Inflammatory macrophage treated with lipopolysaccharide for 4 hours (primary cell): ENCODE results near the gene MCC.

ENCODE experiments used
- DNase-seq: peaks from one replicate; pipeline ENCODE4 v3.0.0-alpha.2; 2020

MCC gene

DNA sequence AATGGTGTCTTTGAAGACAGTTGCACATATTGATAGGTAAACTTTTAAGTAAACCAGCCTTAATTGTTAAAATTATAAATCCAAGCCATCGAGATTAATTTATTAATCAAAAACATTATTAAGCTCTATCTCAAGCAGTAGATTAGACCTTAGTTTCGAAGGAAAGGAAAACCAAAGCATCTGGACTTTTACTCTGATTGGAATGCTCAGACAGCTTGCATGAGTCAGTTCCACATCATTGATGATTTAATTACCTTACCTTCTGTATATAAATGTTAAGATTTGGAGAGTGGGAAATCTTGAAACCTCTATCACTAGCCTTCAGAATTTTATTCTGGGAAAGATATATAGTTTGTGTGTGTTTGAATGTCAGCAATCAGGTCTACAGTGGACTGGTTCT lies 487.8 kb downstream of the MCC start:
- DNase-seq = no peak

DNA sequence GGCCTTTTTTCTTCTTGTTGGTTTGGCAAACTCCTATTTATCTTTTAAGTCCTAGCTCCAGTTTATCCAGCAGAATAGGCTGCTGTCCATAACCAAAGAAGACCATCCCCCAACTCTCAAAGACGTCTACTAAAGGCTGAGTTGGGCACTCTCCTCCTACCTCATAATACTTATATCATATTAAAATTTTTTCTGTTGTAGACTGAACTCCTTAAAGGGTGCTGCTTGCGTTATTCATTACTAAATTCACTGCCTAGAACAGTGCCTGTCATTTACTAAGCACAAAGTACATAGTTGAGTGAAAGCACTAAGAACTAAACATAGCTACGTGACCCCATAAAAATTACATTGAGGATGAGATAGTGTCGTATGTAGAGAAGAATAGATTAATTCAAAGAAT lies 490.0 kb downstream of the MCC start:
- DNase-seq = no peak

GRCh38 chr5:112996830-112997374 lies 491.4 kb downstream of the MCC start:
- DNase-seq = no peak

- peak; percentile 51 for DNase-seq
These were observed 492.3 kb downstream of the MCC start for GRCh38 chr5:112995764-112996618.

- DNase-seq = no peak
These were observed 502.0 kb downstream of the MCC start for GRCh38 chr5:112986224-112986623.

DNA sequence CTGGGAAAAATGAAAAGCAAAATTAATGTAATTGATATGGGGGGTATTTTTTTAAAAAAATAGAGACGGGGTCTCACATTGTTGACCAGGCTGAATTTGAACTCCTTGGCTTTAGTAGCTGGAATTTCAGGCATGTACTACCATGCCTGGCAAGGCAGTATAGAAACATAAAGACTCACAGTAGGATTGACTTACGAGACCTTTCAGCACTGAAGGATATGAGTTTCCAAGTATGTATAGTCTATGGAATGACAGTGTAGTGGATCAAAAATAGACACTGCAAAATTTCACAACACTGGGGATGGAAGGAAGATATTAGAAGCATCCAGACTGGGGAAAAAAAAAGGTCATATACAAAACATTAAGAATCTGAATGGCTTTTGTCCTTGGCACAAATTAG lies 504.9 kb downstream of the MCC start:
- DNase-seq = no peak

- no peak for DNase-seq
These were observed 508.5 kb downstream of the MCC start for GRCh38 chr5:112979723-112980122.

- DNase-seq = peak; percentile 54
These were observed 509.4 kb downstream of the MCC start for GRCh38 chr5:112978836-112979235.

GRCh38 chr5:112977440-112977861 lies 510.8 kb downstream of the MCC start:
- no peak for DNase-seq

DNA sequence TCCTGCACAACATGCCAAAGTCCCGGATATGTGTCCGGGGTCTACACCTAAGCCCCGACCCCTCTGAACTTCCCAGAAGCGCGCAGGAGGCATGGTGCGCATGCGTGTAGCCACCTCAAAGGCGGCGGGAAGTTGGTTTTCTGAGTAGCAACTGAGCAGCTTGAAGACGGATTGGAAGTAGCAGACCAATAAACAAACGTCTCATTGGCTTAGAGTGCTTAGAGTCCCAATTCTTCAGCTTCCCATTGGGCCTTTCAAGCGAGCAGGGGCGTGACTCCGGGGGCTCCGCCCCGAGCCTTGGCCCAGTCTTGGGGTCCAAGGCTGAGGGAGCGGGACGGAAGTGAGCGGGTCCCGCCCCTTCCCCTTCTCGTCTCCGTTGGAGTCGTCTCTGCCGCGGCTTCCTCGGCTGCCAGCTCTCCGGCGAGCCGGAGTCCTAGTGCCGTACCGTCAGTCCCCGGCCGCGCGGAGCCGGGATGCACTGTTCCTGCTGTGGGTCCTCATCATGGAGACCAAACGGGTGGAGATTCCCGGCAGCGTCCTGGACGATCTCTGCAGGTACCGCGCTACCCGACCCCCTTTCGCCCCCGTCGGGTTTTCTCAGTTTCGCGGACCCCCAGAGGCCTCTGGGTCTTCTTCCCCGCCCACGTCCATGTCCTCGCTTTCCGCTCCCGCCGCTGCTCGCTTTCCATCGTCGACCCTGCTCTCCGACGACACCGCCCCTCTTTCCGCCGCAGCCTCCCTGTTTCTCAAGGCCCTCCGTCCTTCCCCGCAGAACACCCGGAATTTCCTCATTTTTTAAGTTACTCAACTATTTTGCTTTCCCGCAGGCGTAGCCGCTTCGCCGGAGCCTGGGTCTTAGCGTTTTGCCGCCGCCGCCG lies 511.6 kb downstream of the MCC start, which contains the start of gene DCP2:
Gene DCP2, plus strand, starts transcription at position 367 of the 878 bp plus-strand sequence. Its CDS starts 136 bp downstream, at position 503.
- peak; percentile 99 for DNase-seq

DNA sequence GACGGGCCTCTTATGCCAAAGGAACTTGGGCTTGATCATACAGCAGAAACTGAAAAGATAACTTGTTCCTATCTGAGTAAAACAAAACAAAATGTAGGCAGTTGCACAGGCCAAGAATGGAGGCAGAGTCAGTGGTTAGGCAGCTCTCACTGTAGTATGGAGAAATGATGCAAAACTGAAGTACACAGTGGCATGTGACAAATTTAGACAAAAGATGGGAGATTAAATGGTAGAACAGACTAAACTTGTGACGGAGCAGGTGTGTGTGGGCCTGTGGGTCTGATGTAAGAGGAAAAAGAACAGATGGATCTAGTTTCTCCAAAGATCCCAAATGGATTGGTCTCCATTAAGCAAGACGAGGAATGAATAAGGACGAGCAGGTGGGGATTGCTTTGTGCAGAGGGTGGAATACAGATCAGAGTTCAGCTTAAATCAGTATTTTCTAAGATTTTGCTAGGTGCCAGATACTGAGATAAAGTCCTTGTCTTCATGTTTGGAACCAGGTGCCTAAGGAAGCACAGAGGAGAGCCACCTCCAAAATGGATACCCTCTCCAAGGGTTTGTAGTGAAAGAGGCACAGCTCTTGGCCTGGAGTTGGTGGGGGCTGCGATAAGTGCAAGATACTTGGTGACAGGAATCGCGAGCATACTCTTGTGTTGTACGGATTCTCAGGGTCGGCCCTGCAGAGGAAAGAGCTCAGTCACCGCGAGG lies 512.4 kb downstream of the MCC start:
- DNase-seq = no peak

GRCh38 chr5:112974901-112975300 lies 513.4 kb downstream of the MCC start:
- no peak for DNase-seq

GRCh38 chr5:112973904-112974303 lies 514.3 kb downstream of the MCC start:
- no peak for DNase-seq

DNA sequence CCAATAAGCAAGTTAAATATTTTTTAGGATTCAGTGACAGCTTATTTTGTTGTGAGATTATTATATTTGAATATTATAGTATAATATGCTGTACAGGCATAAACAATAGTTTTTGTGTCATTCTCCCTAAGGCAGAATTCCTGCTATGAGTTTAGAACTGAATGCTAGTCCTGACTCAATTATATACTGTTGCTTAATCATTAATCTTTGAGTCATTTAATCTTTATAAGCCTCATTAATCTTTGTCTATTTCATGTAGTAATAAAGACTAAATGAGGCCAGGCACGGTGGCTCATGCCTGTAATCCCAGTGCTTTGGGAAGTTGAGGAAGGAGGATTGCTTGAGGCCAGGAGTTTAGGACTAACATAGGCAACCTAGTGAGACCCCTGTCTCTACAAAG lies 515.2 kb downstream of the MCC start:
- DNase-seq = no peak
